Cerebellar nuclear complex (tissue), 1 donor: ENCODE measurements around the gene PTMA.
"Not testable (repeated sequence)": the region's sequence is repeated elsewhere in the genome, so short reads cannot be mapped to it uniquely, and the experiment has no call there.

Experiments used
- DNase-seq, 2 experiments: peaks; one replicate each; lab custom pipeline; 2025; lab: John Stamatoyannopoulos, UW

The PTMA gene

GRCh38 chr2:231716666-231717280, 8.4 kb downstream of the PTMA start:
- no peak for DNase-seq

DNA sequence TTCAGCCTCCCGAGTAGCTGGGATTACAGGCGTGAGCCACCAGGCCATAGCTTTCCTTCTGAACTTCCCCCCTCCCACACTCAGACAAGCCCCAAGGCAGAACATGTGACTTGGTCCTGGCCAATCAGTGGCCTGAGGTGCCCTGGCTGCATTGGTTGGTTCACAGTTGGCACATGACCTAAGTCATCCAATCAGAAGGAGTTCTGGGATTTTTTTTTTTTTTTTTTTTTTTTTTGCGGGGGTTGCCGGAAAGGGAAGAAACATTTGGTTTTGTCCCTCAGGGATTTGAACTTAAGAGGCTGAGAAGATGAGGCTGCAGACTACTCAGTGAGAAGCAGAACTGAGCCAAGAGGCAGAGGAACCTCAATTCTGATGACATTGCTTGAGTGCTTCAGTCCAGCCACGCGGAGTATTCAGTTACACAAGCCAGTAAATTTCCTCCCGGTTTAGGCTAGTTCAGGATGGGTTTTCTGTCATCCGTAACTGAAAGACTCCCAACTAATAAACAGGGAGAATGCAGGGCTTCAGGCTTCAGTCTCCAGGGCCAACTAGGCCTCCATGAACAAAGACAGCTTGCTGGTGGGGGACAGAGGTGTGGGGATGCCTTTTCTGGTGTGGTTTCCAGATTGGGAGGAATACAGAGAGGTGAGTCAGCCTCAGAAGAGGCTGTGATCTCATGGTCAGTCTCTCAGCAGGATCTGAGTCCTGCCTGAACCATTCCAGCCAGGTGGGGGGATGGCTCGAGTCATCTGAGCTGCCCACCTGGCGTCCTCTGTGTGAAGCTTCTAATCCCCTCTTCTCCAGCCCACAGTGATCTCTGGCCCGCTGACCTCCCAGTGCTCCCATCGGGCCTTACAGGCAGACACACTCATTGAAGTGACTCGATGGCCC, 9.2 kb downstream of the PTMA start:
- no peak for DNase-seq

- no peak for DNase-seq
Observed at GRCh38 chr2:231718799-231719198, 10.5 kb downstream of the PTMA start.

- no peak for DNase-seq
Observed at GRCh38 chr2:231720292-231720986, 12.1 kb downstream of the PTMA start.

GRCh38 chr2:231720987-231721966, 13.0 kb downstream of the PTMA start:
- DNase-seq: no peak

DNA sequence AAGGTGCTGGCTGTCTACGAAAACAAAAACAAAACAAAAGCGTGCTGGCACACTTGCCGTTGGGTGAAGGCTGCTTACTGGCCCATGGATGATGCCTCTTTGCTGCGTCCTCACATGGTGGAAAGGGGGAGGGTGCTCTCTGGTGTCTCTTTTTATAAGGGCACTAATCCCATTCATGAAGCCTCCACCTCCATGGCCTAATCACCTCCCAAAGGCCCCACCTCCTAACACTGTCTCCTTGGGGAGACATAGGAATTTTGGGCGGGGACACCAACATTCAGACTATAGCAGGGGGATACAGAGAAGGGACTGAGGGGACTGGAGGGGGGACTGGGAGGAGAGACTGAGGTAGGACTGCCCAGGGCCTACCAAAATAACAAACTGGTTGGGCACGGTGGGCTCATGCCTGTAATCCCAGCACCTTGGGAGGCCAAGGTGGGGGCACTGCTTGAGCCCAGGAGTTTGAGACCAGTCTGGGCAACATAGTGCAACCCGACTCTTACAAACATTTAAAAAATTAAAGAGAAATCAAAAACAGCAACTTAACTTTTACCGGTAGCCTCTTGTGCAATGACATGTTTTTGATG, 14.5 kb downstream of the PTMA start:
- no peak for DNase-seq

DNA sequence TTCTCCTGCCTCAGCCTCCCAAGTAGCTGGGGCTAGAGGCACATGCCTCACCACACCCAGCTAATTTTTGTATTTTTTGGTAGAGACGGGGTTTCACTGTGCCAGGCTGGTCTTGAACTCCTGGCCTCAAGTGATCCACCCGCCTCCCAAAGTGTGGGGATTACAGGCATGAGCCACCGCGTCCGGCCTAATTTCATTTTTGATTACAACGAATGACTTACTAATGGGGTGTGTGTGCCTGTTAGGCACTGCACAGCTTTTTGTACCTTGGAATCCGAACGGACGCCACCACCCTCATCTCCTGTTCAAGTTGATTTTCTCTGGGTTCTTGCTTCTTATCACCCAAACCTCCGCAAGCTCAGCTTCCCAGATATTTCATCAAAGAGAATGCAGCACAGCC, 17.2 kb downstream of the PTMA start:
- DNase-seq: no peak

- no peak for DNase-seq
Observed at GRCh38 chr2:231726276-231726675, 18.0 kb downstream of the PTMA start.

DNA sequence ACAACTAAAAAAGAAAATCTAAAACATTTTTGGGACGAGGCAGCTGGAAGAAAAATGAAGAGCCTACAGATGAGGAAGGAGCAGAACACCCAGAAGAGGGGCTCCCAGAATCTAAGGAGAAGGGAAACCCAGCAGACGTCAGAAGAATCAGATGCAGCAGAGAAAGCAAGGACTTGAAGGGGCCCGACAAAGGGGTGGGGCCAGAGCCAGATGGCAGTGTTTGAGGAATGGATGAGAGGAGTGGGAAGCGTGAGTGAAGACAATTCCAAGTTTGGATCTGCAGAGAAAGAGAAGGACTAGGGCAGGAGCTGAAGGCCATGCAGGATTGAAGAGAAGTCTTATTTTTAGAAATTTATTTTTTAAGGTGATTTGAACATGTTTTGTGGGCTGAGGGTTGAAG, 19.3 kb downstream of the PTMA start:
- no peak for DNase-seq

GRCh38 chr2:231732604-231733003, 24.3 kb downstream of the PTMA start:
- no peak for DNase-seq

GRCh38 chr2:231737761-231738160, 29.4 kb downstream of the PTMA start:
- DNase-seq: no peak

DNA sequence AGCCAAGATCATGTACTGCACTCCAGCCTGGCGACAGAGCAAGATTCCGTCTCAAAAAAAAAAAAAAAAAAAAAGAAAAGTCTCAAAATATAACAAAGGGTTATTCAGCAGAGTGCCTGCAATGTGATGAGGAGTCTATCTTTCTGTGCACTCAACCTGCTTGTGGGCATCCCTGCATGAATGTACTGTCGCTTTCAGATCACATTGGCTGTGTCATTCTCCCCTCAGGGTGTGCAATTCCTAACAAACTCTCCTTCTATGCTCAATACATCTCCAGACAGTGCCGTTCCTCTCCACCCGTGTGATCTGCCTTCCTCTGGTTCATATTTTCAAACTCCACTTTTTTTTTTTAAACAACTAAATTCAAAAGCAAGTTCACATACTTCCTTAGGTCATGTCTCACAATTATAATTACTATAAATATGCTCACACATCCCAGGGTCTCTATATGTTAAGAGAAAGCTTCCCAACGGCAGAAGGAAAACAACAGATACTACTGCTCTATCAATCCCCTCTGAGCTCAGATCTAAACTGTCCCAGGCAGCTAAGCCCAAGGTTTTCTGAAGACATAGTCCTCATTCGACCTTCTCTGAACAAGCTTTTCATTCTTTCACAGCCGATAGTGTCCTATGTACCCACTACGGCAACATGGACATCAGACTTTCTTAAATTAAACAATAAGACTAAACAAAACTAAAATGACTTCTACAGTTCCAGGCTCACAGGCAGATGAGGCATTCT, 35.2 kb downstream of the PTMA start:
- DNase-seq: no peak

- no peak for DNase-seq
Observed at GRCh38 chr2:231745303-231746038, 37.1 kb downstream of the PTMA start.

DNA sequence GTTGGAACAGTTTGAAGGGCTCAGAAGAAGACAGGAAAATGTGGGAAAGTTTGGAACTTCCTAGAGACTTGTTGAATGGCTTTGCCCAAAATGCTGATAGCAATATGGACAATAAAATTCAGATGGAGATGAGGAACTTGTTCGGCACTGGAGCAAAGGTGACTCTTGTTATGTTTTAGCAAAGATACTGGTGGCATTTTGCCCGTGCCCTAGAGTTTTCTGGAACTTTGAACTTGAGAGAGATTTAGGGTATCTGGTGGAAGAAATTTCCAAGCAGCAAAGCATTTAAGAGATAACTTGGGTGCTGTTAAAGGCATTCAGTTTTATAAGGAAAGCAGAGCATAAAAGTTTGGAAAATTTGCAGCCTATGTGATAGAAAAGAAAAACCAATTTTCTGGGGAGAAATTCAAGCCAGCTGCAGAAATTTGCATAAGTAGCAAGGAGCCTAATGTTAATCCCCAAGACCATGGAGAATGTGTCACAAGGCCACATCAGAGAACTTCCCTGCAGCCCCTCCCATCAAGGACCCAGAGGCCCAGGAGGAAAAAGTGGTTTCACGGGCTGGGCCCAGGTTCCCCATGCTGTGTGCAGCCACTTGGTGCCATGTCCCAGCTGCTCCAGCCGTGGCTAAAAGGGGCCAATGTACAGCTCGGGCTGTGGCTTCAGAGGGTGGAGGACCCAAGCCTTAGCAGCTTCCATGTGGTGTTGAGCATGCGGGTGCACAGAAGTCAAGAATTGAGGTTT, 40.0 kb downstream of the PTMA start:
- not testable (repeated sequence) for DNase-seq

DNA sequence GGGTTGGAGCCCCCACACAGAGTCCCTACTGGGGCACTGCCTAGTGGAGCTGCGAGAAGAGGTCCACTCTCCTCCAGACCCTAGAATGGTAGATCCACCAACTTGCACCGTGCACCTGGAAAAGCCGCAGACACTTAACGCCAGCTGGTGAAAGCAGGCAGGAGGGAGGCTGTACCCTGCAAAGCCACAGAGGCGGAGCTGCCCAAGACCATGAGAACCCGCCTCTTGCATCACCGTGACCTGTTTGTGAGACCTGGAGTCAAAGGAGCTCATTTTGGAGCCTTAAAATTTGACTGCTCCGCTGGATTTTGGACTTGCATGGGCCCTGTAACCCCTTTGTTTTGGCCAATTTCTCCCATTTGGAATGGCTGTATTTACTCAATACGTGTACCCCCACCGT, 40.7 kb downstream of the PTMA start:
- not testable (repeated sequence) for DNase-seq

DNA sequence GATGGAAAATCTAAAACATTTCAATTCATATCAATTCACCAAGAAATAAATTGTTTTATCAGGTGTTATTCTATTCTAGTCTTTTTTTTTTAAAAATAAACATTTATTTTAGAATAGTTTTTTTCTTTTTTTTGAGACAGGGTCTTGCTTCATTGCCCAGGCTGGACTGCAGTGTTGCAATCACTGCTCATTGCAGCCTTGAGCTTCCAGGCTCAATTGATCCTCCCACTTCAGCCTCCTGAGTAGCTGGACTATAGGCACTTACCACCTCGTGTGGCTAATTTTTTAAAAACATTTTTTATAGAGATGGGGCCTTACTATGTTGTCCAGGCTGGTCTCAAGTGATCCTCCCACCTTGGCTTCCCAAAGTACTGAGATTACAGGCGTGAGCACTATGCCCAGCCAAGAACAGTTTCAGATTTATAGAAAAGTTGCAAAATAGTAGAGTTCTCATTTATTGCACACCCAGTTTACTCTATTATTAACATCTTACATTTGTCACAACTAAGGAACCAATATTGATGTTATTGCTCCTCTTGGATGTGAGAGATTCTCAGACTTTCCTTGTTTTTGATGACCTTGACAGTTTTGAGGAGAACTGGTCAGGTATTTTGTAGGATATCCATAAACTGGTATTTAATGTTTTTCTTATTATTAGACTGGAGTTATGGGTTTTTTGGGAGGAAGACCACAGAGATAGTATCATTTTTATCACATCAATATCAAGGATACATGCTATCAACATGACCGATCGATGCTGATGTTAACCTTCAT, 42.9 kb downstream of the PTMA start:
- no peak for DNase-seq

GRCh38 chr2:231752061-231752460, 43.7 kb downstream of the PTMA start:
- DNase-seq: no peak

DNA sequence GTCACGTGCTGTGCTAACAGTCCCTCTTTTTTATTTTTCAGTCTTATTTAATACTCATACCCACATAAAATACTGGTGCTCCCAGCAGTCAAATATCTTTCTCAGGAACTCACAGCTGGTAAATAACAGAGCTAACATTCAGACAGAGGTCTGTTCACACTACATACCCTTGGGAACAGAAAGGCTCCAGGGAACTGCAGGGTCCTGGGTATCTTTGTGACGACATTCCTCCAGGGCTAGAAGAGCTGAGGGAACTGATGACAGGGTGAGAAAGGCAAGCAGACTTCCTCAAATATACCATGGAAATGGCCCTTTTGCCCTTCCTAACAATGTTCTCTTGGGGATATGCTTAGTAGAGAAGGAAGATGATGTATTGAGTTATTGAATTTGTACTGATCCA, 53.4 kb downstream of the PTMA start:
- no peak for DNase-seq
